GM21526 (cell line): Measurements from ENCODE around the gene CDH4.

Experiments
- ATAC-seq: cut with Tn5 transposase; IDR thresholded peaks from one replicate; pipeline ENCODE4 v1.9.1; 2021; ENCODE audit warnings: moderate library complexity; ENCODE audit not compliant: unreplicated experiment, low FRiP score

The CDH4 gene

DNA sequence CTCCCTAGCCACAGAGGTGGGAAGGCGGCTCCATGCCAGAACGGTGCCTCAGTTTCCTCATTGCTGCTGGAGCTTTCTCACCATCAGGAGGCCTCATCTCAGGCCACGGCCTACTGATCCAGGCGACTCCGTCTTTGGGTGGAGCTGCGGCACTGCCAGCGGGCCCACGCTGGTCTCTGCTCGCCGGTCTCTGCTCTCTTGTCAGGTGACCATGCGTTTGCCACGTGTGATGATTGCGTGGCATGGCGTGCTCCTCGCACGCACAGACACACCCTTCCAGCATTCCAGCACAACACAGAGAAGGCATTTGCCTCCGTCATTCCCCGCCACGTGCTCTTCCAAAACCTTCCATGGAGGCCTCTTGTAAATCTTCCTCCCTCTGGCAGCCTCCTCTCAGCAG lies 271.1 kb downstream of the CDH4 start:
- ATAC-seq = no peak

DNA sequence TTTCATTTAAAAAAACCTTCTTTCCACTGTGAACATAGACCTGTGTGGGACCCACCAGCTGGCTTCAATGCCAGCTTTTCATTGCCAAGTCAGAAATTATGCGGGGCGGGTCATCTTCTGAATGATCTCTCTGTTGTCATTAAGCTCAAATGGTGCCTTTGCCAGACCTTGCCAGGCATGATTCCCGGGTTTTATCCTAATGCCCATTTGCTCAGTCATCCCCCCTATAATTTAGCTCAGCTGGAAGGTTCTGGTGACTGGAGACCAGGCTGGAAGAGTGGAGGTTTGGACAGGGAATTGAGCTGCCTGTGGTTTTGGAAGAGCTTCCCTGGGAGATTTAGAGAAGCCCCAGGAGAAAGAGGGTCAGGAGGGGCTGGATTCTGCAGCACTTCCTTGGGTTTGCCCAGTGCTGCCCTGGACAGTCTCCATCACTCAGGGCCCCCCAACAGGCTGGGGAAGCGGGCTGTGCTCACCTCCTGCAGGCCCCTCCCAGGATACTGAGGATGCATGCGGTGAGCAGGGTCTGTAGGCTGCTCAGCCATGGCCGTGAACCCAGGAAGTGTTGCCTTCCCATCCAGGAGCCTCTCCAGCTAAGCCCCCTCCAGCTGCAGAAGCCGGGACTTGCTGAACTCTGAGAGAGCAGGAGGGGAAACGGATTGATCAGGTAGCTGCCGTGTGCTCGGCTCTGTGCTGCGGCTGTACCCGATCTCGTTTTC lies 273.0 kb downstream of the CDH4 start:
- ATAC-seq = no peak

- ATAC-seq = no peak
These were observed 273.8 kb downstream of the CDH4 start for GRCh38 chr20:61525781-61526431.

DNA sequence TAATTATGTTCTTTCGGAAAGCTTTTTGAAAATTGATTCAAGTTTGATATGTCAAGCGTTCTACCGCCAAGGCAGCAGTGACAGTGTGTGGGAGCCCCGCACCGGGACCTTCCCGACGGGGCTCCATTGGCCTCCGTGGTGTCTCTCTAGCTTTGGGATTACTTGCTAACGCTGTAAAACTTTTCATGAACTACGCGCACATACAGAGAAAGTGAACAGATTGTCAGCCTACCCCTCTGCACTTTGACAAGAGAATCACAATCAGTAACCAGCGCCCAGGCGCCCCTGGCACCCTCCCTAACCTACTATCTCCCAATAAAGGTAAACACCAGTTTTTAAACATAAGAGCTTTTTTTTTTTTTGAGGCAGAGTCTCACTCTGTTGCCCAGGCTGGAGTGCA lies 274.8 kb downstream of the CDH4 start:
- ATAC-seq = no peak

DNA sequence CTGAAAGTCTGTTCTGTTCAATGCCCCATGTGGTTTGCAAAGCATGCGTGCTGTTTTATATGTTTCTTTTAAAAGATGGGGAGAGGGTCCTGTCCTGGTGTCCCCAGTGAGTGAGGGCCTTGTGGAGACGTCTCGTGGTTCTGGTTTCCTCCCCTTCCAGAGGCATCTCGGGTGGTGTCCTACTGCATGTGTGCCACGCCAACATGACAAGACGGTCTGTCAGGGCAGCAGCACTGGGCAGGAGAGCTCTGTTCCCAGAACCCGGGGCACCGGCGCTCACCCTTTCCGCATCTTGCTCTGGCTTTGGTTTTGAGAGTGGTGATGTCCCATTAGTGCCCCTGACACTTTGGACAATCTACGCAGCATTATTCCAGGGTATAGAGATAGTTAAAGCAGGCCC lies 275.6 kb downstream of the CDH4 start:
- no peak for ATAC-seq

DNA sequence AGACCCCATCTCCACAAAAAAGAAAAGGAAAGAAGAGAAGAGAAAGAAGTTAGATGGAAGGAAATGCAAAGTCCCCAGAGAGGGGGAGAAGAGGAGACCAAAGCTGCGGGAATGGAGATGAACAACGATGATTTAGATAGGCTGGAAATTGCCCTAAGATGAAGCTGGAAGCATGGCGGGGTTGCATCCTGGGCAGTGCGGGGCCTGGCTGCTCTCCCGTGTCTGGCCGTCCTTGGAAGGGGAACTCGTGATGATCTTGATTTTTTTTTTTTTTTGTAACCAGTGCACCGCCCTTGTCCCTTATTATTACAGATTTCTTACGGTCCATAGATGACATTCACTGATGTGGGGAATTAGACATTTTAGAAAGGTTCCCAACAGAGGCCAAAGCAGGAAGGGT lies 276.5 kb downstream of the CDH4 start:
- no peak for ATAC-seq

DNA sequence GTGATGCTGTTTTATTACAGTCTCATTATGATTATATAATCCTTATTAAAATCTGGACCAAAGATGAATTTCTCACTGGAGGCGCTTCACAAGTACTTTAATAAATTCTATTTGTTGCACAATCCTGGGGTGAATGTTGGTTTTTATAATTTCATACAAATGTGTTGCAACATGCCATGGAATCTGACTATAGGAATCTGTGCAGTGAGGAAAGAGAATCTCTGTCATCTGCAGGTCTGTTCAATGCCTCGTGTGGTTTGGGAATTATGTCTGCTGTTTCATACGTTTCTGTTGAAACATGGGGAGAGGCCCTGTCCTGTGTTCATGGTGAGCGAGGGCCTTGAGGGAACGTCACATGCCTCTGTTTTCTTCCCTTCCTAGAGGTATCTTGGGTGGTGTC lies 277.3 kb downstream of the CDH4 start:
- ATAC-seq = no peak

GRCh38 chr20:61531553-61532345 lies 279.7 kb downstream of the CDH4 start:
- ATAC-seq = no peak

DNA sequence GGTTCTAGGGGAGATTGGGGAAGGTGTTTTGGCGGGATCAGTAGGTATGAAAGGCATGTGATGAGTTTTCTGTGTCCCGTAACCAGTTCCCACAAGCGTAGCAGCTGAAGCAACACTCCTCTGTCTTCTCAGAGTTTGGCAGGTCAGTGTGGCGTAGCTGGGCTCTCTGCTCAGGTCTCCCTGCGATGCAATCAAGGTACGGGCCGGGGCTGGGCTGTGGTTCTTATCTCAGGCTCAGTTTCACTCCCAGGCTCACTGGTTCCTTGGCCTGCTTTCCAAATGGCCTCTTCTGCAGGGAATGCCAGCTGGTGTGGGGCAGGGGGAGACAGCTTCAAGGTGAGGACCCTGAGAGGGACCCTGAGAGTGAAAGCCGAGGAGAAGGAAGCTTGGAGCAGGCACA lies 280.7 kb downstream of the CDH4 start:
- no peak for ATAC-seq

GRCh38 chr20:61533231-61533631 lies 281.2 kb downstream of the CDH4 start:
- ATAC-seq = no peak

DNA sequence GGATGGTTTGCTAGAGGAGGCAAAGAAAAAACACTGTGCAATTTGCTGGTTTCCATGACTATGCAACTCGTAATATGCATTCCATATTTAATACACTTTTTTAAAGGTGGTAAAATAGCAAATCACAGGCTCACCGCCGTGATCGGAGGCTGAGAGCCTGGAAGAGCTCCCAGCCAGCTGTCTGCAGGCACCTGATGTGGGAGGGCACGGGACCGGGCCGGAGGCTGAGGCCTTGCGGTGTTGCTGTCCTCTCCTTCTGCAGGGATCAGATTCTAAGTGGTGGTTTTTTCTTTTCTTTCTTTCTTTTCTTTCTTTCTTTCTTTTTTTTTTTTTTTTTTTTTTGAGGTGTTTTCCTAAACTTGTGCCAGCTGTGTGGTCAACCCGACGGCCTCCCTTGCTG lies 282.3 kb downstream of the CDH4 start:
- ATAC-seq = no peak

GRCh38 chr20:61535091-61535490 lies 283.0 kb downstream of the CDH4 start:
- ATAC-seq = no peak

GRCh38 chr20:61535536-61535935 lies 283.5 kb downstream of the CDH4 start:
- ATAC-seq = no peak

GRCh38 chr20:61535956-61536355 lies 283.9 kb downstream of the CDH4 start:
- ATAC-seq = no peak

DNA sequence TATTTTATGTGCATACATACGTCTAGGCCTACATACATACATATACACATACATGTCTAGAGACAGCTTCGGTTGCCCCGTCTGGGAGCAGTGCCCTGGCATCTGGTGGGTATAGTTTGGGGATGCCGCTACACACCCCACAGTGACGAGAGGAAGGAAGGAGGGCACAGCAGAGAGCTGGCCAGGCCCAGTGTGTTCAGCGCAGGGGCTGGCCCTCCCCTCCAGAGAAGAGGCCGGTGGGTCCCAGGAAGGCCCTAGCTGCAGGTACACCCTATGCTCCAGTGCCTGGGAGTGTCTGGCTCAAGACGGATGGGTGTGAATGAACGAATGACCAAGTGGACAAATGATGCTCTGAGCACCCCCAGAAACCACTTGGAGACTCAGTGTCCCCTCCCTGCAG lies 284.6 kb downstream of the CDH4 start:
- ATAC-seq = no peak

- no peak for ATAC-seq
These were observed 285.4 kb downstream of the CDH4 start for GRCh38 chr20:61537239-61538182.

- ATAC-seq = no peak
These were observed 286.3 kb downstream of the CDH4 start for GRCh38 chr20:61538183-61538942.

DNA sequence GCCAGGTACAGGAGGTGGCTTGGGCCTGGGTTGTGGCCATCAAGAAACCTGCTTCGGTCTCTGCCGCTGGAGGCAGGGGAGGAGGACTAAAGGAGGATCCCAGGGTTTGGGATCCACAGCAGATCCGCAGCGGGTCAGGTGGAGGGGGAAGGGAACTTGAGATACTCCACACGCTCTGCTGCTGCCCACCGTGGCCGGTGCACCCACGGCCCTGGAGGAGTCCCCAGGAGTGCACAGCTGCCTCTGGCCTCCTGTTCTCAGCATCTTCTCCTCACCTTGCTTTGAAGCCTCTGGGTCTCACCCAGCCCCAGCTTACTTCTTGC lies 286.8 kb downstream of the CDH4 start:
- ATAC-seq = no peak

GRCh38 chr20:61539706-61540360 lies 287.8 kb downstream of the CDH4 start:
- ATAC-seq = no peak
